Right lobe of liver (tissue), 4 donors: Measurements from ENCODE around the gene ITGAD.

Source experiments
- POLR2A ChIP-seq: fragments of 450-650 bp; IDR thresholded peaks from one replicate; pipeline ENCODE4 v1.6.1; 2017; ENCODE audit warnings: antibody characterized with exemption, mild to moderate bottlenecking
- TF ChIP-seq, protein P1 (sequence below), 4 donors: fragments of 200-600 bp in 3 of 4; fragments of 450-650 bp in 1 of 4; IDR thresholded peaks; one replicate each; pipeline versions ENCODE4 v1.5.1 to v1.8.0; 2016 to 2022; ENCODE audit warnings: antibody characterized with exemption in 4 of 4, mild to moderate bottlenecking in 2 of 4
- donor health status: DM: no; HTN: no; CAD: no.
- donor health status: DM: no; HTN: no; CAD: no.
- donor health status: DM: no; HTN: yes; CAD: no.

DNA sequence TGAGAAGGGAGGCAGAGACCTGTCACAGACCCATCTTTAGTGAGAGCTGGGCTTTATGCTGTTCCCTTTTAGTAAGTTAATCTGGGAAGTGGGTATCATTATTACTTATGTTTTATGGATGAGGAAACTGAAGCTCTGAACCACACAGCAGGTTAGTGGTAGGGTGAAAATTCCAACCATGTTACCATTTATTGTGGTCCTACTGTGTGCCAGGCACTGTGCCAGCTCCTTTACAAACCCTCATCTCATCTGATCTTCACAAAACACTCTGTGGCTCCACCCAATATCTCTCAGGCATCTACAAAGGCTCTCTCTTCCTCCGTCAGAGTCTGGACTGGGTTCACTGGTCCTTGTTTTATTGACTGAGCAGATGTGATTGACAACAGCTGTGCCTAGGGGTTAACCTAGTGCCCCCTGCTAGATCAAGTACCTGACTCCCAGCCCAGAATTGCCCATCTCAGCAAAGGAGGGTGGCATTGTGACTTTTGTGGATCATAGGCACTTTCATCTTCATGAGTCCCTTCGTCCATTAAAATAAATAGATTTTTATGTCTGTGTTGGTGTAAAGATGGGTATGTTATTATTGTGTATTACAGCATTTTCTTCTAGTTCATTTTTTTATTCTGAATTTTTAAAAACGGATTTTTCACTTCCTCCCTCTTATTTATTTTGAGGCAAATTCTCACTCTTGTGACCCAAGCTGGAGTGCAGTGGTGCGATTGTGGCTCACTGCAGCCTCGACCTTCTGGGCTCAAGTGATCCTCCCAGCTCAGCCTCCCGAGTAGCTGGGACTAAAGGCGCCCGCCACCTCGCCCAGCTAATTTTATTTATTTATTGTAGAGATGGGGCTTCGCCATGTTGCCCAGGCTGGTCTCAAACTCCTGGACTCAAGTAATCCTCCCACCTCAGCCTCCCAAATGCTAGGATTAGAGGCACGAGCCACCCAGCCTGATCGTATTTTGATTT lies 81.9 kb downstream of the ITGAD start:
- TF ChIP-seq, protein P1, sequence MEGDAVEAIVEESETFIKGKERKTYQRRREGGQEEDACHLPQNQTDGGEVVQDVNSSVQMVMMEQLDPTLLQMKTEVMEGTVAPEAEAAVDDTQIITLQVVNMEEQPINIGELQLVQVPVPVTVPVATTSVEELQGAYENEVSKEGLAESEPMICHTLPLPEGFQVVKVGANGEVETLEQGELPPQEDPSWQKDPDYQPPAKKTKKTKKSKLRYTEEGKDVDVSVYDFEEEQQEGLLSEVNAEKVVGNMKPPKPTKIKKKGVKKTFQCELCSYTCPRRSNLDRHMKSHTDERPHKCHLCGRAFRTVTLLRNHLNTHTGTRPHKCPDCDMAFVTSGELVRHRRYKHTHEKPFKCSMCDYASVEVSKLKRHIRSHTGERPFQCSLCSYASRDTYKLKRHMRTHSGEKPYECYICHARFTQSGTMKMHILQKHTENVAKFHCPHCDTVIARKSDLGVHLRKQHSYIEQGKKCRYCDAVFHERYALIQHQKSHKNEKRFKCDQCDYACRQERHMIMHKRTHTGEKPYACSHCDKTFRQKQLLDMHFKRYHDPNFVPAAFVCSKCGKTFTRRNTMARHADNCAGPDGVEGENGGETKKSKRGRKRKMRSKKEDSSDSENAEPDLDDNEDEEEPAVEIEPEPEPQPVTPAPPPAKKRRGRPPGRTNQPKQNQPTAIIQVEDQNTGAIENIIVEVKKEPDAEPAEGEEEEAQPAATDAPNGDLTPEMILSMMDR (IDR thresholded peaks at IDR 0.05) = no peak
- no peak for TF ChIP-seq POLR2A
